Gastroesophageal sphincter (tissue), 3 donors: ENCODE data around the gene SLC6A3.

Experiments
- EP300 ChIP-seq: sonication (generic); formaldehyde crosslinking; IDR thresholded peaks from one replicate; pipeline ENCODE4 v1.6.1; 2017; ENCODE audit warnings: antibody characterized with exemption, mild to moderate bottlenecking
- POLR2A ChIP-seq, 2 donors: fragments of 450-650 bp; IDR thresholded peaks; one replicate each; pipeline ENCODE4 v1.6.1; 2017; ENCODE audit warnings: antibody characterized with exemption in 2 of 2, mild to moderate bottlenecking in 2 of 2, moderate library complexity in 1 of 2
- POLR2AphosphoS5 ChIP-seq: sonication (generic); formaldehyde crosslinking; IDR thresholded peaks from one replicate; pipeline ENCODE4 v1.6.1; 2017; ENCODE audit warnings: antibody characterized with exemption
- TF ChIP-seq, protein P1 (sequence below), 4 experiments: fragments of 200-600 bp in 2 of 4; fragments of 450-650 bp in 2 of 4; sonication (generic) in 1 of 4; IDR thresholded peaks; one replicate each; pipeline ENCODE4 v1.5.1; 2017 to 2019; ENCODE audit warnings: antibody characterized with exemption in 4 of 4, mild to moderate bottlenecking in 2 of 4, moderate library complexity in 2 of 4

DNA sequence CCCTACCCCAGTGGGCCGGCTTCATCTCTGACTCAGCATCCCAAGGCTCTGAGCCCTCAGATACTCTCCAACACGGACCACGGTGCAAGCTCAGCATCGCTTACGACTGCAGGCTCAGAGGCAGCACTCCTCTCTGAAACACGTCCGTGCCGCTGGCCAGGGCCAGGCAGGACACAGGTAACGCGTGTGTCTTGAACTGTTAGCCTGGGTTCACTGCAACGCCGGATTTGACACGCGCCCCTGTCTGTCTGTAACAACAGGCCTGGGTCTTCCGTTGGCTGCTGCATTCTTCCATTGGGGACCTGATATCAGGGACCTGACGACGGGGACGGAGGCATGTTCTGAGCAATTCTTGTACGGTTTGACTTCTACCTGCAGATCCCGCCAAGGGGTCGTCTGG is 6.4 kb downstream of the SLC6A3 start:
- TF ChIP-seq, protein P1, sequence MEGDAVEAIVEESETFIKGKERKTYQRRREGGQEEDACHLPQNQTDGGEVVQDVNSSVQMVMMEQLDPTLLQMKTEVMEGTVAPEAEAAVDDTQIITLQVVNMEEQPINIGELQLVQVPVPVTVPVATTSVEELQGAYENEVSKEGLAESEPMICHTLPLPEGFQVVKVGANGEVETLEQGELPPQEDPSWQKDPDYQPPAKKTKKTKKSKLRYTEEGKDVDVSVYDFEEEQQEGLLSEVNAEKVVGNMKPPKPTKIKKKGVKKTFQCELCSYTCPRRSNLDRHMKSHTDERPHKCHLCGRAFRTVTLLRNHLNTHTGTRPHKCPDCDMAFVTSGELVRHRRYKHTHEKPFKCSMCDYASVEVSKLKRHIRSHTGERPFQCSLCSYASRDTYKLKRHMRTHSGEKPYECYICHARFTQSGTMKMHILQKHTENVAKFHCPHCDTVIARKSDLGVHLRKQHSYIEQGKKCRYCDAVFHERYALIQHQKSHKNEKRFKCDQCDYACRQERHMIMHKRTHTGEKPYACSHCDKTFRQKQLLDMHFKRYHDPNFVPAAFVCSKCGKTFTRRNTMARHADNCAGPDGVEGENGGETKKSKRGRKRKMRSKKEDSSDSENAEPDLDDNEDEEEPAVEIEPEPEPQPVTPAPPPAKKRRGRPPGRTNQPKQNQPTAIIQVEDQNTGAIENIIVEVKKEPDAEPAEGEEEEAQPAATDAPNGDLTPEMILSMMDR (IDR thresholded peaks at IDR 0.05): no peak
- TF ChIP-seq POLR2AphosphoS5 (no peak), POLR2A (IDR thresholded peaks at IDR 0.05) (no peak), EP300 (no peak)
